Right cardiac atrium (tissue), 5 donors: Measurements from ENCODE around the gene GRM2. TPM values are rescaled to one million over a fixed set of nuclear protein-coding genes. Genes with fewer than 3 reads are reported as not detected.
A peak's percentile ranks its signal among the peaks of the same experiment; 100 is the strongest.

Experiments
- ATAC-seq, 2 donors: fragments of 200-7000 bp; cut with Tn5 transposase; one replicate each; pipeline versions ENCODE4 v1.8.0 to v1.9.1; 2020; ENCODE audit warnings: moderate library complexity in 2 of 2, mild to moderate bottlenecking in 1 of 2
- DNase-seq, 3 donors: peaks; one replicate each; pipeline ENCODE4 v3.0.0-alpha.2; 2020
- H3K27ac ChIP-seq: one replicate; pipeline ENCODE4 v1.5.1; 2013; ENCODE audit warnings: mild to moderate bottlenecking, low read length, control low read depth, moderate library complexity
- H3K27me3 ChIP-seq: one replicate; pipeline ENCODE4 v1.6.1; 2013; ENCODE audit not compliant: control insufficient read depth, insufficient read depth
- H3K4me1 ChIP-seq: one replicate; pipeline ENCODE4 v1.6.1; 2013; ENCODE audit warnings: low read length; ENCODE audit not compliant: control insufficient read depth, insufficient read depth
- H3K4me3 ChIP-seq: one replicate; pipeline ENCODE4 v1.5.1; 2013; ENCODE audit warnings: low read length, control low read depth
- H3K9me3 ChIP-seq: one replicate; pipeline ENCODE4 v1.6.1; 2013; ENCODE audit warnings: low read length; ENCODE audit not compliant: control insufficient read depth
- WGBS: extraction: QIAGEN DNeasy Blood & Tissue Kit; methylation state at CpG from one replicate; pipeline ENCODE4 v1.1.7; 2013; 5-methylcytosine and 5-hydroxymethylcytosine counted together
- intact Hi-C, 4 donors: fragments of 100-400 bp; cut with DNase I; formaldehyde crosslinking; loops; one replicate each; pipeline versions ENCODE4 v1.11.0 to v1.14.0; 2022 to 2023
- polyA plus RNA-seq: library from polyadenylated mRNA; stranded (reverse); fragments of 200-250 nt; gene quantifications from one replicate; pipeline ENCODE4 v1.2.3, GENCODE V29; 2013
- total RNA-seq, 4 donors: library from RNA; stranded (reverse); fragmentation: NEBNext Ultra II Directional; extraction: Animal tissue kit (Norgen Biotek cat#: 25700); gene quantifications; one replicate each; pipeline ENCODE4 v1.2.1, GENCODE V29; 2021
- donor health status: healthy with polysubstance abuse.
- donor health status: DM: no; HTN: yes; CAD: no.
- donor health status: DM: no; HTN: no; CAD: no.
- donor health status: DM: no; HTN: yes; CAD: no; lungs with severe emphysema.
- donor health status: DM: yes; HTN: yes; CAD: no.

Gene GRM2
- total and polyA plus RNA-seq, 5 donors = 0.06 to 0.40 (median 0.18) TPM

GRCh38 chr3:51671734-51672475, 35.0 kb upstream of the GRM2 start:
- H3K27ac ChIP-seq = peak overlapping the region; percentile 88
- intact Hi-C loops = loop anchor here in 2 of 4 donors (5.0 to 10.0 kb wide), 2 partner anchors 170 to 277 kb away; partner anchors contain the start of genes DCAF1 (in 2 of the 2) and RBM15B (in 1 of the 2)
- no peaks in the 10 kb centered on the region for H3K27me3 ChIP-seq
- WGBS = 8% methylated on average over 40 of the region's 40 CpGs
- H3K9me3 ChIP-seq = no peaks in the 10 kb centered on the region
- H3K4me3 ChIP-seq = peak overlapping the region; percentile 70
- peaks cover 7% of the 10 kb centered on the region for H3K4me1 ChIP-seq
- ATAC-seq = peak; percentile 69 to 86
- peak; percentile 79 to 90 (median 89) for DNase-seq

GRCh38 chr3:51673181-51673801, 33.6 kb upstream of the GRM2 start:
- DNase-seq (no peak), ATAC-seq (no peak)
- Histone ChIP-seq H3K4me1 (peaks cover 7% of the 10 kb centered on the region), H3K27me3 (no peaks in the 10 kb centered on the region), H3K4me3 (no peak overlapping the region), H3K27ac (no peak overlapping the region), H3K9me3 (no peaks in the 10 kb centered on the region)
- WGBS = 70% methylated on average over 4 of the region's 4 CpGs
- intact Hi-C loops = loop anchor here in 2 of 4 donors (5.0 to 10.0 kb wide), 2 partner anchors 171 to 278 kb away; partner anchors contain the start of genes DCAF1 (in 2 of the 2) and RBM15B (in 1 of the 2)

GRCh38 chr3:51673802-51674654, 32.8 kb upstream of the GRM2 start:
- WGBS = 95% methylated on average over 14 of the region's 14 CpGs
- Histone ChIP-seq H3K9me3 (no peaks in the 10 kb centered on the region), H3K4me1 (peaks cover 7% of the 10 kb centered on the region), H3K27me3 (no peaks in the 10 kb centered on the region), H3K4me3 (no peak overlapping the region), H3K27ac (no peak overlapping the region)
- DNase-seq (no peak), ATAC-seq (no peak)
- intact Hi-C loops = loop anchor here in 2 of 4 donors (5.0 to 10.0 kb wide), 2 partner anchors 172 to 279 kb away; partner anchors contain the start of genes DCAF1 (in 2 of the 2) and RBM15B (in 1 of the 2)

GRCh38 chr3:51675201-51675611, 31.7 kb upstream of the GRM2 start:
- intact Hi-C loops = loop anchor here in 1 of 4 donors (10.0 kb wide), 1 partner anchor 280 kb away; the partner anchor contains the start of gene RBM15B
- no peaks in the 10 kb centered on the region for H3K9me3 ChIP-seq
- H3K27me3 ChIP-seq = no peaks in the 10 kb centered on the region
- H3K27ac ChIP-seq = no peak overlapping the region
- ATAC-seq (no peak), DNase-seq (no peak)
- no peak overlapping the region for H3K4me3 ChIP-seq
- peaks cover 7% of the 10 kb centered on the region for H3K4me1 ChIP-seq
- 93% methylated on average over 2 of the region's 2 CpGs for WGBS

GRCh38 chr3:51676102-51676640, 30.7 kb upstream of the GRM2 start:
- no peaks in the 10 kb centered on the region for H3K9me3 ChIP-seq
- no peak overlapping the region for H3K27ac ChIP-seq
- WGBS = 91% methylated on average over 3 of the region's 3 CpGs
- DNase-seq = no peak
- no peaks in the 10 kb centered on the region for H3K27me3 ChIP-seq
- H3K4me3 ChIP-seq = no peak overlapping the region
- ATAC-seq = no peak
- intact Hi-C loops = loop anchor here in 1 of 4 donors (10.0 kb wide), 1 partner anchor 281 kb away; the partner anchor contains the start of gene RBM15B
- peaks cover 9% of the 10 kb centered on the region for H3K4me1 ChIP-seq

- no peak for ATAC-seq
- Histone ChIP-seq H3K4me3 (no peak overlapping the region), H3K27ac (no peak overlapping the region), H3K9me3 (no peaks in the 10 kb centered on the region), H3K27me3 (no peaks in the 10 kb centered on the region), H3K4me1 (peaks cover 15% of the 10 kb centered on the region)
- 98% methylated on average over 3 of the region's 3 CpGs for WGBS
- DNase-seq = no peak
- intact Hi-C loops = loop anchor here in 1 of 4 donors (10.0 kb wide), 1 partner anchor 283 kb away; the partner anchor contains the start of gene RBM15B
These were observed 29.5 kb upstream of the GRM2 start for GRCh38 chr3:51677358-51677757.

GRCh38 chr3:51678186-51678585, 28.7 kb upstream of the GRM2 start:
- Histone ChIP-seq H3K27me3 (no peaks in the 10 kb centered on the region), H3K27ac (no peak overlapping the region), H3K4me1 (peaks cover 17% of the 10 kb centered on the region), H3K9me3 (no peaks in the 10 kb centered on the region), H3K4me3 (no peak overlapping the region)
- 95% methylated on average over 1 of the region's 1 CpG for WGBS
- intact Hi-C loops = loop anchor here in 1 of 4 donors (10.0 kb wide), 1 partner anchor 283 kb away; the partner anchor contains the start of gene RBM15B
- DNase-seq (no peak), ATAC-seq (no peak)

- no peak for DNase-seq
- 86% methylated on average over 2 of the region's 2 CpGs for WGBS
- ATAC-seq = no peak
- intact Hi-C loops = loop anchor here in 1 of 4 donors (10.0 kb wide), 1 partner anchor 284 kb away; the partner anchor contains the start of gene RBM15B
- no peaks in the 10 kb centered on the region for H3K27me3 ChIP-seq
- H3K27ac ChIP-seq = no peak overlapping the region
- peaks cover 17% of the 10 kb centered on the region for H3K4me1 ChIP-seq
- H3K4me3 ChIP-seq = no peak overlapping the region
- no peaks in the 10 kb centered on the region for H3K9me3 ChIP-seq
These were observed 28.2 kb upstream of the GRM2 start for GRCh38 chr3:51678641-51679040.

- Histone ChIP-seq H3K4me3 (no peak overlapping the region), H3K9me3 (no peaks in the 10 kb centered on the region), H3K4me1 (peaks cover 17% of the 10 kb centered on the region), H3K27ac (no peak overlapping the region), H3K27me3 (no peaks in the 10 kb centered on the region)
- DNase-seq = no peak
- intact Hi-C loops = loop anchor here in 1 of 4 donors (10.0 kb wide), 1 partner anchor 285 kb away; the partner anchor contains the start of gene RBM15B
- no peak for ATAC-seq
- 96% methylated on average over 4 of the region's 4 CpGs for WGBS
These were observed 27.6 kb upstream of the GRM2 start for GRCh38 chr3:51679318-51679717.

- peaks cover 18% of the 10 kb centered on the region for H3K4me1 ChIP-seq
- intact Hi-C loops = loop anchor here in 3 of 4 donors (5.0 to 10.0 kb wide), 2 partner anchors 177 to 285 kb away; partner anchors contain the start of genes RBM15B (in 2 of the 3) and DCAF1 (in 1 of the 3)
- H3K4me3 ChIP-seq = no peak overlapping the region
- H3K27ac ChIP-seq = no peak overlapping the region
- H3K9me3 ChIP-seq = no peaks in the 10 kb centered on the region
- H3K27me3 ChIP-seq = no peaks in the 10 kb centered on the region
- WGBS = 88% methylated on average over 7 of the region's 7 CpGs
- no peak for DNase-seq
- ATAC-seq = no peak
These were observed 27.1 kb upstream of the GRM2 start for GRCh38 chr3:51679777-51680176.
